Stimulated activated CD4-positive, alpha-beta T cell treated with anti-CD3 and anti-CD28 coated beads, TNF-alpha, amount 100 ng/mL, for 48 hours (primary cell): ENCODE measurements around the gene TPSAB1.
"Not testable (repeated sequence)": the region's sequence is repeated elsewhere in the genome, so short reads cannot be mapped to it uniquely, and the experiment has no call there.

ENCODE experiments used
- DNase-seq, 3 donors: peaks; one replicate each; pipeline ENCODE4 v3.0.0-alpha.2; 2020; ENCODE audit warnings: low read depth in 3 of 3

TPSAB1 gene

GRCh38 chr16:1223355-1224214, 16.9 kb upstream of the TPSAB1 start:
- no peak for DNase-seq

GRCh38 chr16:1224558-1224957, 15.9 kb upstream of the TPSAB1 start:
- no peak for DNase-seq

- DNase-seq: no peak
Observed at GRCh38 chr16:1225051-1225451, 15.5 kb upstream of the TPSAB1 start, which contains the start of gene TPSG1. TPSG1 (minus strand) TSS chr16:1225268; CDS start chr16:1225252, 16 bp downstream.

GRCh38 chr16:1225728-1226311, 14.7 kb upstream of the TPSAB1 start:
- not testable (repeated sequence) for DNase-seq

- DNase-seq: not testable (repeated sequence)
Observed at GRCh38 chr16:1226692-1227091, 13.8 kb upstream of the TPSAB1 start.

- not testable (repeated sequence) for DNase-seq
Observed at GRCh38 chr16:1228227-1228626, 12.3 kb upstream of the TPSAB1 start.

GRCh38 chr16:1229476-1229875, 11.0 kb upstream of the TPSAB1 start:
- DNase-seq: not testable (repeated sequence)

- DNase-seq: not testable (repeated sequence)
Observed at GRCh38 chr16:1230084-1230470, 10.4 kb upstream of the TPSAB1 start, which contains the start of gene TPSB2. TPSB2 (minus strand) TSS chr16:1230184; CDS start chr16:1229951, 233 bp downstream.

- DNase-seq: not testable (repeated sequence)
Observed at GRCh38 chr16:1230471-1231212, 9.9 kb upstream of the TPSAB1 start.

GRCh38 chr16:1231301-1231700, 9.2 kb upstream of the TPSAB1 start:
- DNase-seq: not testable (repeated sequence)

- not testable (repeated sequence) for DNase-seq
Observed at GRCh38 chr16:1232049-1232748, 8.3 kb upstream of the TPSAB1 start.

- DNase-seq: not testable (repeated sequence)
Observed at GRCh38 chr16:1236659-1237058, 3.8 kb upstream of the TPSAB1 start.

- no peak for DNase-seq
Observed at GRCh38 chr16:1237990-1238389, 2.5 kb upstream of the TPSAB1 start.

- not testable (repeated sequence) for DNase-seq
Observed at GRCh38 chr16:1238909-1239308, 1.6 kb upstream of the TPSAB1 start.

GRCh38 chr16:1239575-1239974, 930 bp upstream of the TPSAB1 start:
- not testable (repeated sequence) for DNase-seq

- DNase-seq: not testable (repeated sequence)
Observed at GRCh38 chr16:1241081-1241480, 576 bp downstream of the TPSAB1 start.

GRCh38 chr16:1243363-1243762, 2.9 kb downstream of the TPSAB1 start:
- not testable (repeated sequence) for DNase-seq

GRCh38 chr16:1243907-1244850, 3.7 kb downstream of the TPSAB1 start:
- DNase-seq: not testable (repeated sequence)

- no peak for DNase-seq
Observed at GRCh38 chr16:1244881-1245280, 4.4 kb downstream of the TPSAB1 start.

GRCh38 chr16:1245452-1246020, 5.0 kb downstream of the TPSAB1 start:
- DNase-seq: no peak
